SK-N-SH (cell line): ENCODE measurements around the gene MELTF. TPM values are rescaled to one million over a fixed set of nuclear protein-coding genes. Genes with fewer than 3 reads are reported as not detected.

Source experiments
- CTCF ChIA-PET: fragments of 300-600, 350-600 bp; formaldehyde crosslinking; extraction: SDS; loops from one replicate; lab custom pipeline; 2021; lab: Yijun Ruan, JAX
- POLR2A ChIA-PET: fragments of 350-600 bp; sonication (Branson Sonifier 250); formaldehyde crosslinking; extraction: SDS; loops from one replicate; lab custom pipeline; 2020; ENCODE audit warnings: antibody characterized with exemption, inconsistent platforms; lab: Yijun Ruan, JAX
- DNase-seq: peaks from one replicate; pipeline ENCODE4 v3.0.0; 2012
- H2AFZ ChIP-seq: fragments of 200-600 bp; sonication (generic); 2 replicates; pipeline ENCODE4 v1.8.1; 2016; ENCODE audit warnings: antibody characterized with exemption, mild to moderate bottlenecking, low read depth
- H3F3A ChIP-seq: fragments of 200-600 bp; sonication (generic); replicated peaks from 2 replicates; pipeline ENCODE3; 2016; ENCODE audit warnings: antibody characterized with exemption, mild to moderate bottlenecking; ENCODE audit not compliant: insufficient read depth
- H3K27ac ChIP-seq, 2 experiments: fragments of 200-500 bp in 1 of 2; fragments of 200-600 bp in 1 of 2; sonication (Bioruptor generic) in 1 of 2; sonication (generic), shearing (Covaris generic) in 1 of 2; 2 replicates each; pipeline versions ENCODE4 v1.5.1 to v1.6.1; 2014 to 2016; ENCODE audit warnings: low read depth in 2 of 2, inconsistent platforms in 1 of 2, low read length in 1 of 2, mild to moderate bottlenecking in 1 of 2, mixed read lengths in 1 of 2
- H3K27me3 ChIP-seq: fragments of 200-600 bp; sonication (generic), shearing (Covaris generic); 2 replicates; pipeline ENCODE4 v1.6.1; 2016; ENCODE audit warnings: mixed run types; ENCODE audit not compliant: insufficient read depth
- H3K36me3 ChIP-seq, 2 experiments: fragments of 200-500 bp in 1 of 2; fragments of 200-600 bp in 1 of 2; sonication (Bioruptor generic) in 1 of 2; sonication (generic) in 1 of 2; replicated peaks in 1 of 2; 2 replicates each; pipeline versions ENCODE3 to v1.5.1; 2014 to 2016; ENCODE audit warnings: low read length in 1 of 2, mild to moderate bottlenecking in 1 of 2; ENCODE audit not compliant: insufficient read depth in 2 of 2, control insufficient read depth in 1 of 2
- H3K4me1 ChIP-seq, 2 experiments: fragments of 200-500 bp in 1 of 2; fragments of 200-600 bp in 1 of 2; sonication (Bioruptor generic) in 1 of 2; sonication (generic), shearing (Covaris generic) in 1 of 2; 2 replicates each; pipeline versions ENCODE4 v1.5.1 to v1.6.1; 2014 to 2016; ENCODE audit warnings: low read depth in 1 of 2, low read length in 1 of 2, mixed run types in 1 of 2; ENCODE audit not compliant: insufficient read depth in 2 of 2, control insufficient read depth in 1 of 2
- H3K4me2 ChIP-seq: fragments of 200-600 bp; sonication (generic), shearing (Covaris generic); 2 replicates; pipeline ENCODE4 v1.6.1; 2017; ENCODE audit warnings: mixed run types
- H3K4me3 ChIP-seq, 2 experiments: fragments of 200-500 bp in 1 of 2; fragments of 200-600 bp in 1 of 2; sonication (Bioruptor generic) in 1 of 2; sonication (generic), shearing (Covaris generic) in 1 of 2; 2 replicates each; pipeline versions ENCODE4 v1.5.1 to v1.8.1; 2014 to 2016; ENCODE audit warnings: low read depth in 2 of 2, inconsistent platforms in 1 of 2, low read length in 1 of 2, mild to moderate bottlenecking in 1 of 2, mixed read lengths in 1 of 2, moderate library complexity in 1 of 2
- H3K79me2 ChIP-seq: fragments of 200-600 bp; sonication (generic); 2 replicates; pipeline ENCODE4 v1.8.1; 2017; ENCODE audit warnings: mild to moderate bottlenecking; ENCODE audit not compliant: insufficient read depth
- H3K9ac ChIP-seq: fragments of 200-600 bp; sonication (generic); 2 replicates; pipeline ENCODE4 v1.6.1; 2017; ENCODE audit warnings: mixed run types
- H3K9me2 ChIP-seq: fragments of 200-600 bp; sonication (generic); 2 replicates; pipeline ENCODE4 v1.6.1; 2017; ENCODE audit warnings: mixed run types
- H3K9me3 ChIP-seq: fragments of 200-600 bp; sonication (generic); 2 replicates; pipeline ENCODE4 v1.6.1; 2017; ENCODE audit warnings: mixed run types, mild to moderate bottlenecking, moderate library complexity
- H4K20me1 ChIP-seq: fragments of 200-600 bp; sonication (generic); 2 replicates; pipeline ENCODE4 v1.6.1; 2017; ENCODE audit warnings: mild to moderate bottlenecking, mixed run types; ENCODE audit not compliant: insufficient read depth
- CHD2 ChIP-seq: fragments of 150-350 bp; IDR thresholded peaks from 2 replicates; pipeline ENCODE4 v1.6.1; 2018; ENCODE audit warnings: low read length; ENCODE audit not compliant: partially characterized antibody
- EP300 ChIP-seq, 2 experiments: IDR thresholded peaks; 2 replicates each; pipeline versions ENCODE4 v1.4.0 to v1.6.1; 2012; ENCODE audit warnings: borderline replicate concordance in 1 of 2, low read depth in 1 of 2, low read length in 1 of 2
- FOSL2 ChIP-seq: IDR thresholded peaks from 2 replicates; pipeline ENCODE4 v1.4.0; 2012; ENCODE audit warnings: low read depth, mild to moderate bottlenecking, moderate library complexity, borderline replicate concordance
- FOXJ3 ChIP-seq: sonication (generic); formaldehyde crosslinking; IDR thresholded peaks from 2 replicates; pipeline ENCODE4 v1.5.1; 2020; ENCODE audit warnings: mild to moderate bottlenecking, missing genetic modification reagents
- RCOR1 ChIP-seq: fragments of 150-350 bp; IDR thresholded peaks from 2 replicates; pipeline ENCODE4 v1.6.1; 2017; ENCODE audit warnings: antibody characterized with exemption, low read length
- RXRA ChIP-seq: IDR thresholded peaks from 2 replicates; pipeline ENCODE4 v1.4.0; 2012; ENCODE audit warnings: low read depth, mild to moderate bottlenecking, borderline replicate concordance
- TAF1 ChIP-seq: IDR thresholded peaks from 2 replicates; pipeline ENCODE4 v1.6.1; 2012; ENCODE audit warnings: low read depth, mild to moderate bottlenecking, low read length, moderate library complexity, borderline replicate concordance
- TCF12 ChIP-seq: IDR thresholded peaks from 2 replicates; pipeline ENCODE4 v1.4.0; 2012
- TEAD4 ChIP-seq: IDR thresholded peaks from 2 replicates; pipeline ENCODE4 v1.4.0; 2012; ENCODE audit warnings: mild to moderate bottlenecking, borderline replicate concordance; ENCODE audit not compliant: insufficient read depth
- YY1 ChIP-seq: IDR thresholded peaks from 2 replicates; pipeline ENCODE4 v1.4.0; 2012; ENCODE audit warnings: low read depth, mild to moderate bottlenecking
- WGBS: methylation state at CpG from one replicate; pipeline ENCODE4 v1.1.6; 2017; ENCODE audit warnings: low lambda C conversion rate; 5-methylcytosine and 5-hydroxymethylcytosine counted together
- polyA plus RNA-seq, 3 experiments: library from polyadenylated mRNA; depleted of rRNA; stranded (reverse); fragments of >200 nt; gene quantifications; 2 replicates each; pipeline ENCODE4 v1.2.3, GENCODE V29; 2012
- TF ChIP-seq, protein P1 (sequence below): IDR thresholded peaks from 2 replicates; pipeline ENCODE4; 2012

The MELTF gene
- polyA plus RNA-seq, 1 of the 3 experiments (the other 2 are of a cell fraction): 32.4 TPM

DNA sequence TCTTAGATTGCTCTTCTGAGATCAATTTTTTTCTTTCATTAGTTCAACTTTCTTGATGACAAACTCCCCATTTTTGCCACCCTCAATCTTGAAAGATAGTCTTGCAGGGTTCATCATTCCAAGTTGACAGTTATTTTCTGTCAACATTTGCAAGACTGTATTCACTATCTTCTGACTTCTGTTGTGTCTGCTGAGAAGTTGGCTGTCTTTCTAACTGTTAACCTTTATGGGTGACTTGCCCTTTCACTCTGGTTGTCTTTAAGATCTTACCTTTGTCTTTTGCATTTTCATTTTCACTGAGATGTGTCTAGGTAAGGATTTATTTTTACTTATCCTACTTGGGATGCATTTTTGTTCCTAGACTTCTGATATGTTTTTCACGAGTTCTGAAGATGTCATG lies 46.4 kb downstream of the MELTF start (continued):
- TF ChIP-seq FOSL2: no peak
- TF ChIP-seq, all 33 proteins: peak for 0

DNA sequence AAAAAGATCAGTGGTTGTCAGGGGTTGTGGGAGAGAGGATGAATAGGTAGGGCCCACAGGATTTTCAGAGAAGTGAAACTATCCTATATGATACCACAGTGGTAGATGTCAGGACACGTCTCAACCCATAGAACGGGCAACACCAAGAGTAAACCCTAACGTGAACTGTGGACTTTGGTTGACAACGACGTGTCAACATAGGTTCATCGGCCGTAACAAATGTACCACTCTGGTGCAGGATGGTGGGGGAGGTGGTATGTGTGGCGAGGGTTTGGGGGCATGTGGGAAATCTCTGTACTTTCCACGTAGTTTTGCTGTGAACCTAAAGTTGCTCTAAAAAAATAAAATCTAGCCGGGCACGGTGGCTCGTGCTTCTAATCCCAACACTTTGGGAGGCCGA lies 48.0 kb downstream of the MELTF start:
- POLR2A ChIA-PET: no interaction called here
- Histone ChIP-seq H3K79me2 (no peaks in the 10 kb centered on the region), H3K4me3 (no peak overlapping the region), H3K36me3 (no peaks in the 10 kb centered on the region), H3K4me2 (no peak overlapping the region), H3K4me1 (peaks cover 0 to 2% of the 10 kb centered on the region in 2 experiments; a peak in 1 of 4 replicates), H2AFZ (no peak overlapping the region), H3K9me3 (peaks cover 4% of the 10 kb centered on the region; the same call in 1 of the 2 replicates), H3F3A (no peaks in the 10 kb centered on the region), H3K27ac (no peak overlapping the region), H3K9ac (no peak overlapping the region), H4K20me1 (no peaks in the 10 kb centered on the region), H3K9me2 (no peaks in the 10 kb centered on the region)
- CTCF ChIA-PET: interaction anchor here (1.1 to 1.6 kb wide), 3 partner anchors 25 to 205 kb away, joined by 3 to 4 read pairs (median 3); partner anchors contain the start of gene NCBP2
- DNase-seq: no peak
- no peak for TF ChIP-seq EP300 (IDR thresholded peaks at IDR 0.05; ENCODE audit: borderline replicate concordance in 1 of 2, low read depth in 1 of 2, low read length in 1 of 2)
- TF ChIP-seq, all 33 proteins: peak for 0
- 84% methylated on average over 13 of the region's 13 CpGs for WGBS
- no peaks in the 10 kb centered on the region for H3K27me3 ChIP-seq

DNA sequence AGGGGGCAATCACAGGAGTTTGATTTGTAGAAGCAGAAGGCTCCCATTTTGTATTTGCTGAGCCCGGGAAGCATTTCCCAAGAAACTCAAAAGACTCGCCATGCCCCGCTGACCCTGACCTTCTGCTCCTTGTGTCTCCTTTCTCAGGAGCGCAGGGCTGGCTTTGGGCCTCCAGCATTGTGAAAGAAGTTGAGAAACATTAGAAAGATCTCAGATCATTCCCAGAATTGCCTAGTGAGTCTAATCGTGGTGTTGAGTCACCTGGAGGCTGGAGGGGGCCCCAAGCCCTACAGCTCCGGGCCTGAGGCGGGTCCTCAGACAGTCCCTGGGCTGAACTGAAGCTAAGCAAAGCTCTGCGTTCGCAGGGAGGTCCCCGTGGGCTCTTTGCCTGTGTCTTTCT lies 50.1 kb downstream of the MELTF start:
- CTCF ChIA-PET: interaction anchor here (0.6 to 2.9 kb wide), 12 partner anchors 9 to 619 kb away, joined by 3 to 26 read pairs (median 4); partner anchors contain the start of gene MELTF

DNA sequence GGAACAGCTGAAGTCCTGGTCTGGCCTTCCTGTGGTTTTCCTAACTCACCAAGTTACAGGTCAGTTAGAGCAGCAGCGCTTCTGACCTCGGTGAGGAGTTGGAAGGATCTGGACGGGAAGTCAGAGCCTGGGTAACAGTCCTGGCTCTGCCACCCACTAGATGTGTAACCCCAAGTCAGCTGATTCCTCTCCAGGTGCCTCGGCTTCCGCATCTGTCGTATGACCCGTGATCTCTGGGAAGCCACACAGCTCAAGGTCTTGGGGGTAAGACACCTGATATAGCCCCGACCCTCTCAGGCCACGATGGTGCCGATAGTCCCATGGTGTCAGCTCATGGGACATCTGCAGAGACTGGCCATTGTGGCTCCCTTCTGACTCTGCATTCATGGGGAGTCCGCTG lies 52.7 kb downstream of the MELTF start:
- TF ChIP-seq FOXJ3 (CRISPR knock-in tag) (no peak), TCF12 (no peak), RXRA (no peak), TEAD4 (no peak), YY1 (no peak), CHD2 (no peak), RCOR1 (no peak)
- TF ChIP-seq, protein P1, sequence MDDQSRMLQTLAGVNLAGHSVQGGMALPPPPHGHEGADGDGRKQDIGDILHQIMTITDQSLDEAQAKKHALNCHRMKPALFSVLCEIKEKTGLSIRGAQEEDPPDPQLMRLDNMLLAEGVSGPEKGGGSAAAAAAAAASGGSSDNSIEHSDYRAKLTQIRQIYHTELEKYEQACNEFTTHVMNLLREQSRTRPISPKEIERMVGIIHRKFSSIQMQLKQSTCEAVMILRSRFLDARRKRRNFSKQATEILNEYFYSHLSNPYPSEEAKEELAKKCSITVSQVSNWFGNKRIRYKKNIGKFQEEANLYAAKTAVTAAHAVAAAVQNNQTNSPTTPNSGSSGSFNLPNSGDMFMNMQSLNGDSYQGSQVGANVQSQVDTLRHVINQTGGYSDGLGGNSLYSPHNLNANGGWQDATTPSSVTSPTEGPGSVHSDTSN: no peak
- no peak for DNase-seq
- Histone ChIP-seq H3K9me2 (no peaks in the 10 kb centered on the region), H3K79me2 (no peaks in the 10 kb centered on the region), H3F3A (no peaks in the 10 kb centered on the region), H2AFZ (no peak overlapping the region), H3K9me3 (no peaks in the 10 kb centered on the region), H3K27me3 (no peaks in the 10 kb centered on the region), H3K27ac (no peak overlapping the region), H4K20me1 (no peaks in the 10 kb centered on the region), H3K4me1 (peaks cover 0 to 2% of the 10 kb centered on the region in 2 experiments; a peak in 1 of 4 replicates), H3K36me3 (no peaks in the 10 kb centered on the region), H3K9ac (no peak overlapping the region), H3K4me2 (no peak overlapping the region), H3K4me3 (no peak overlapping the region)
- ChIA-PET CTCF (no interaction called here), POLR2A (no interaction called here)
- 82% methylated on average over 10 of the region's 11 CpGs for WGBS

More for the DNA sequence above, 50.1 kb downstream of the MELTF start:
- H2AFZ ChIP-seq: no peak overlapping the region
- H3K4me1 ChIP-seq: peaks cover 0 to 2% of the 10 kb centered on the region in 2 experiments; a peak in 1 of 4 replicates
- H3K27me3 ChIP-seq: no peaks in the 10 kb centered on the region
- POLR2A ChIA-PET: no interaction called here
- H3K9me3 ChIP-seq: peaks cover 4% of the 10 kb centered on the region; the same call in 1 of the 2 replicates
- H3K79me2 ChIP-seq: no peaks in the 10 kb centered on the region
- no peak overlapping the region for H3K4me2 ChIP-seq
- H4K20me1 ChIP-seq: no peaks in the 10 kb centered on the region
- 87% methylated on average over 10 of the region's 10 CpGs for whole genome bisulfite sequencing
- no peaks in the 10 kb centered on the region for H3K9me2 ChIP-seq
- no peak overlapping the region for H3K27ac ChIP-seq
- H3K9ac ChIP-seq: no peak overlapping the region
- H3F3A ChIP-seq: no peaks in the 10 kb centered on the region
- no peak for DNase-seq
- H3K36me3 ChIP-seq: no peaks in the 10 kb centered on the region
- no peak for TF ChIP-seq TAF1
- no peak for TF ChIP-seq RXRA
- TF ChIP-seq, all 33 proteins: peak for 0
- no peak overlapping the region for H3K4me3 ChIP-seq
